ENCODE measurements around the gene DISP3. TPM values are rescaled to one million over a fixed set of nuclear protein-coding genes. Genes with fewer than 3 reads are reported as not detected.

Gene DISP3
- total RNA-seq, 1 donor from 2014 or later: 0.12 TPM

DNA sequence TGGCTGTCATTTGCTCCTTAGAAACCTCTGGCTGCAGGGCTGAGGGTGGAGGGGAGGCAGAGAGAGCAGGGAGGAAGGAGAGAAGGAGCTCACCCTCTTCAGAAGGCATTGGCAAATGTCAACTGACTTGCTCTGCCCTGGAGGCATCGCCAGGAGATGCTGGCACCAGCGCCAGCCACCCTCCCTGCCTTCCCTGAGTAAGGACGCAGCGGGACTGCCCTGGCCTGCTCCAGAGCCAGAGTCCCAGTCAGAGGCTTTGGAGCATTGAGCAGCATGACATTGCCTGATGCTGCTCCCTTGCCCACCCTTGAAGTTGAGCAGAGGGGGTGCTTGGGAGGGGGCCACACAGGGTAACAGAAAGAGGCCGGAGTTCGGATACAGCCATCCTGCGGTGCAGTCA lies 62.3 kb downstream of the DISP3 start:
- H3K4me1 ChIP-seq: no peaks in the 10 kb centered on the region
- H3K9me3 ChIP-seq: no peaks in the 10 kb centered on the region
- no peak for ATAC-seq
- no peak for DNase-seq
- no peak overlapping the region for H3K4me3 ChIP-seq
- H3K36me3 ChIP-seq: no peaks in the 10 kb centered on the region
- intact Hi-C loops (cut with DNase I): no loop called here
- H3K27ac ChIP-seq: no peak overlapping the region
- TF ChIP-seq, protein P1, sequence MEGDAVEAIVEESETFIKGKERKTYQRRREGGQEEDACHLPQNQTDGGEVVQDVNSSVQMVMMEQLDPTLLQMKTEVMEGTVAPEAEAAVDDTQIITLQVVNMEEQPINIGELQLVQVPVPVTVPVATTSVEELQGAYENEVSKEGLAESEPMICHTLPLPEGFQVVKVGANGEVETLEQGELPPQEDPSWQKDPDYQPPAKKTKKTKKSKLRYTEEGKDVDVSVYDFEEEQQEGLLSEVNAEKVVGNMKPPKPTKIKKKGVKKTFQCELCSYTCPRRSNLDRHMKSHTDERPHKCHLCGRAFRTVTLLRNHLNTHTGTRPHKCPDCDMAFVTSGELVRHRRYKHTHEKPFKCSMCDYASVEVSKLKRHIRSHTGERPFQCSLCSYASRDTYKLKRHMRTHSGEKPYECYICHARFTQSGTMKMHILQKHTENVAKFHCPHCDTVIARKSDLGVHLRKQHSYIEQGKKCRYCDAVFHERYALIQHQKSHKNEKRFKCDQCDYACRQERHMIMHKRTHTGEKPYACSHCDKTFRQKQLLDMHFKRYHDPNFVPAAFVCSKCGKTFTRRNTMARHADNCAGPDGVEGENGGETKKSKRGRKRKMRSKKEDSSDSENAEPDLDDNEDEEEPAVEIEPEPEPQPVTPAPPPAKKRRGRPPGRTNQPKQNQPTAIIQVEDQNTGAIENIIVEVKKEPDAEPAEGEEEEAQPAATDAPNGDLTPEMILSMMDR (IDR thresholded peaks at IDR 0.05): no peak
- peaks cover 21% of the 10 kb centered on the region for H3K27me3 ChIP-seq (ENCODE audit: low read depth)

DNA sequence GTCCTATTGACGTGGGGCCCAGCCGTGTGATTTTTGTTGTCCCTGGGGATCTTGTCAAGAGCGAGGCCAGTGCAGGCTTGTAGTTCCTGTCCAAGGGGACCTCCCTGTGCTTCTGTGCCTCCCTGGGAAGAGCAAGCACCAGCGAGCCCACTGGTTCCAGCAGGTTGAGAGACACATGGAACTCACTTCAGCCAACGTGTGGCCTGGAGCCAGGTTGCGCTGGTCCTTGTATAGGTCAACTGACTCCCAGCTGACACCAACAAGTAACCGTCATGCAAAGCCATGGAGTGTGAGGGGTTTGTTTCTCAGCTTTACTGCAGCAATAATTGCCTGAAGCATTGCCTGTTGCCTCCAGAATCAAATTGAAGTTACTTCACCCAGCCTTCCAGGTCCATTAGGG lies 63.0 kb downstream of the DISP3 start:
- intact Hi-C loops (cut with DNase I): no loop called here
- Histone ChIP-seq H3K27me3 (ENCODE audit: low read depth) (peaks cover 21% of the 10 kb centered on the region), H3K4me1 (no peaks in the 10 kb centered on the region), H3K36me3 (no peaks in the 10 kb centered on the region), H3K4me3 (no peak overlapping the region), H3K9me3 (no peaks in the 10 kb centered on the region), H3K27ac (no peak overlapping the region)
- ATAC-seq: no peak
- TF ChIP-seq, protein P1 (IDR thresholded peaks at IDR 0.05): no peak
- no peak for DNase-seq

DNA sequence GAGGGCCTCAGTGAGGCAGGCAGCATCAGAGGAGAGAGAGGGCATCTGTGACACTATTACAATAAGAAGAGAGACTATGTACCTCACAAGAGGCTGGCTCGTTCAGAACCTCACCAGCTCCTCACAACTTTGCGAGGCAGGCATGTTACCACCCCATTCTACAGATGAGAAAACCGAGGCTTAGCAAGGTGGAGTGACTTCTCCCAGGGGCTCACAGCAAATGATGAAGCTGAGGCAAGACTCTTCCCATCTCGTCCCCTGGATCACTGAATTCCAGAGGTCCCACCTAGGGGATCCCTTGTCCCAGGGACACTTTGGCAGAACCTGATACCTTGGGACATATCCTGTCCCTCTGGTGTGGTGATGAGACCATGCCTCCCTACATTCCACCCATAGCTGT lies 64.4 kb downstream of the DISP3 start:
- TF ChIP-seq, protein P1 (IDR thresholded peaks at IDR 0.05): no peak
- DNase-seq (no peak), ATAC-seq (no peak)
- intact Hi-C loops (cut with DNase I): no loop called here
- H3K4me1 ChIP-seq: no peaks in the 10 kb centered on the region
- H3K9me3 ChIP-seq: no peaks in the 10 kb centered on the region
- H3K27me3 ChIP-seq (ENCODE audit: low read depth): peaks cover 17% of the 10 kb centered on the region
- no peaks in the 10 kb centered on the region for H3K36me3 ChIP-seq
- H3K27ac ChIP-seq: no peak overlapping the region
- no peak overlapping the region for H3K4me3 ChIP-seq

DNA sequence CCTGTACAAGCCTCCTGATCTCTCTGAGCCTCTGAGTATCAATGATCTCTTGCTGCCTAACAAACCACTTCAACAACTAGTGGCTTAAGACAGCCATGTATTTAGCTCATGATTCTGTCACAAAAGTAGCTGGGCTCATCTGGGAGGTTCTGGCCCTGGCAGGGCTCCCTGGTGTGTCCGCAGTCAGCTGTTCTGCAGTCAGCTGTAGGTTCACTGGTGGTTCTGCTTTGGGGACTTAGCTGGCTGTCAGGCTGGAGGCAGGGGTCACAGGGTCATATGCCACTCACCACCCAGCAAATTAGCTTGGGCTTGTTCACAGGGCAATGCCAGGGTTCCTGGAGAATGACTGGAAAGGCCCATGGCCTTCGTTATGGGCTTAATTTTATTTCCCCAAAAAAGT lies 64.8 kb downstream of the DISP3 start:
- Histone ChIP-seq H3K27me3 (ENCODE audit: low read depth) (peaks cover 14% of the 10 kb centered on the region), H3K36me3 (no peaks in the 10 kb centered on the region), H3K4me1 (no peaks in the 10 kb centered on the region), H3K9me3 (no peaks in the 10 kb centered on the region), H3K27ac (no peak overlapping the region), H3K4me3 (no peak overlapping the region)
- ATAC-seq (no peak), DNase-seq (no peak)
- TF ChIP-seq, protein P1 (IDR thresholded peaks at IDR 0.05): no peak
- intact Hi-C loops (cut with DNase I): no loop called here

DNA sequence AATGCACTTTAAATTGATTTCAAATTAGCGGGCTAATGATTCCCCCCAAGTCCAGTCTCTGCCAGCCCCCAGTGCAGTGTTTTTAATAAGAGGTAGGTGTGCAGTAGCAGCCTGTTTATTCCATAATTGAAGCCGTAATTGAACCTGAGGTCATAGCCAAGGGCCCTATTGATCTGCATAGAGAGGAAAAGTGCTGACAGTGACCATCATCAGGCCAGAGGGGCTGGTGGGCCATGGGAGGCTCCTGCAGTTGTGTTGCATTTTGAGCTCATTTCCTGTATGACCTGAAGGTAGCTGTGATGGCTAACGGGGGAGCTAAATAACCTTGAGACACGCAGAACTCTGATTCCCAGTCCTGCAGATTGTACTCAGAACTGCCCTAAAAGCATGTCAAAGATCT lies 67.5 kb downstream of the DISP3 start:
- intact Hi-C loops (cut with DNase I): no loop called here
- peaks cover 6% of the 10 kb centered on the region for H3K27me3 ChIP-seq (ENCODE audit: low read depth)
- no peak for DNase-seq
- no peak overlapping the region for H3K27ac ChIP-seq
- TF ChIP-seq, protein P1 (IDR thresholded peaks at IDR 0.05): no peak
- no peaks in the 10 kb centered on the region for H3K4me1 ChIP-seq
- H3K4me3 ChIP-seq: no peak overlapping the region
- ATAC-seq: no peak
- no peaks in the 10 kb centered on the region for H3K36me3 ChIP-seq
- no peaks in the 10 kb centered on the region for H3K9me3 ChIP-seq
